Breast epithelium (tissue), 3 donors: ENCODE measurements around the gene DPEP3.

Source experiments
- CTCF ChIP-seq, 3 donors: fragments of 450-650 bp; IDR thresholded peaks; one replicate each; pipeline ENCODE4 v1.5.1; 2016 to 2017; ENCODE audit warnings: antibody characterized with exemption in 3 of 3, mild to moderate bottlenecking in 3 of 3, moderate library complexity in 3 of 3
- POLR2A ChIP-seq: fragments of 450-650 bp; IDR thresholded peaks from one replicate; pipeline ENCODE4 v1.6.1; 2016; ENCODE audit warnings: antibody characterized with exemption, mild to moderate bottlenecking, moderate library complexity
- POLR2AphosphoS5 ChIP-seq, 3 donors: sonication (generic); formaldehyde crosslinking; IDR thresholded peaks; one replicate each; pipeline ENCODE4 v1.6.1; 2017; ENCODE audit warnings: antibody characterized with exemption in 3 of 3

GRCh38 chr16:67934306-67935100 lies 45.8 kb downstream of the DPEP3 start:
- TF ChIP-seq CTCF (IDR thresholded peaks at IDR 0.05) (no peak), POLR2AphosphoS5 (IDR thresholded peaks at IDR 0.05) (no peak), POLR2A (no peak)
